PC-9 (cell line): Measurements from ENCODE around the gene PYROXD2.

ENCODE experiments used
- CTCF ChIP-seq: fragments of 200-600 bp; sonication (generic); conservative IDR thresholded peaks from 2 replicates; pipeline ENCODE4 v1.6.1; 2017; ENCODE audit warnings: mixed run types, antibody characterized with exemption, mild to moderate bottlenecking, moderate library complexity
- EZH2 ChIP-seq: fragments of 200-600 bp; sonication (generic); IDR thresholded peaks from 2 replicates; pipeline ENCODE4 v1.8.0; 2017; ENCODE audit warnings: antibody characterized with exemption, low read depth

- TF ChIP-seq CTCF (no peak), EZH2 (no peak)
These were observed 68.1 kb downstream of the PYROXD2 start for GRCh38 chr10:98346847-98347246.
